ENCODE data around the gene DHX30. TPM values are rescaled to one million over a fixed set of nuclear protein-coding genes. Genes with fewer than 3 reads are reported as not detected.
A peak's percentile ranks its signal among the peaks of the same experiment; 100 is the strongest.

The DHX30 gene
- total and polyA plus RNA-seq, 2 donors (not counting 1 experiment from before 2014, with no cell fraction given): 27.4 to 47.1 TPM

DNA sequence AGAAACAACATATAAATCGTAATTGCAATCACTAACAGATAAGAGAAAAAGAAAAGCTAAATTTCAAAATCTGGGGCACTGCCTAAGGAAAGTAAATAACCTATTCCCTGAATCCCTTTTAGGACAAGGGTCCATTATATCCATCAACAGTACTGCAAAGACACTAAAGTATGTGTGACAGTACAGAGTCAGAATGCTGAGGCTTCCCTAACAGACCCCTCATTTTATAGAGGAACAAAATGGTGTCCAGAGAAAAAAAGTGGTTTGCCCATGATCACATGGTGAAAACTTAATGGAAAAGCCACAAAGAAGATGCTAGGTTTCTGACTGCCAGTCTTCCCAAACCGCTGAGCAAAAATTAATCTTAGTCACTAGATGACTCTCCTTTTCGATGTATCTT, 93.8 kb downstream of the DHX30 start:
- Histone ChIP-seq H3K9me3 (ENCODE audit: control insufficient read depth, insufficient read depth, low read depth, low read length) (no peaks in the 10 kb centered on the region), H3K27me3 (ENCODE audit: control insufficient read depth, insufficient read depth, low read length) (no peaks in the 10 kb centered on the region), H2AFZ (ENCODE audit: low read length) (no peak overlapping the region), H3K27ac (ENCODE audit: insufficient read depth, low read length) (no peak overlapping the region), H3K79me2 (ENCODE audit: control insufficient read depth, insufficient read depth, low read length) (no peaks in the 10 kb centered on the region), H3K4me2 (ENCODE audit: extremely low read depth, insufficient read depth, low read length) (no peak overlapping the region), H3K4me1 (ENCODE audit: control insufficient read depth, extremely low read depth, insufficient read depth, low read length) (no peaks in the 10 kb centered on the region), H3K36me3 (ENCODE audit: control insufficient read depth, insufficient read depth, low read length) (peaks cover 2% of the 10 kb centered on the region), H3K4me3 (replicated peaks in 1 of 4; ENCODE audit: control extremely low read depth in 1 of 4, insufficient read depth in 1 of 4, low read depth in 3 of 4, low read length in 4 of 4) (no peak overlapping the region), H4K20me1 (ENCODE audit: control insufficient read depth, extremely low read depth, insufficient read depth, low read length) (no peaks in the 10 kb centered on the region), H3K9ac (ENCODE audit: insufficient read depth, low read length) (no peak overlapping the region)
- no peak for DNase-seq (ENCODE audit: low read depth in 2 of 2)
- TF ChIP-seq EZH2 (IDR thresholded peaks at IDR 0.05; ENCODE audit: low read length, missing control alignments) (no peak), CTCF (conservative IDR thresholded peaks at IDR 0.05 in 1 of 2, IDR thresholded peaks at IDR 0.05 in 1 of 2; ENCODE audit: low read depth in 1 of 2, low read length in 2 of 2) (no peak)

GRCh38 chr3:47897954-47898353, 95.0 kb downstream of the DHX30 start:
- no peak for DNase-seq (ENCODE audit: low read depth in 2 of 2)
- Histone ChIP-seq H3K27ac (ENCODE audit: insufficient read depth, low read length) (no peak overlapping the region), H4K20me1 (ENCODE audit: control insufficient read depth, extremely low read depth, insufficient read depth, low read length) (no peaks in the 10 kb centered on the region), H3K4me3 (replicated peaks in 1 of 4; ENCODE audit: control extremely low read depth in 1 of 4, insufficient read depth in 1 of 4, low read depth in 3 of 4, low read length in 4 of 4) (no peak overlapping the region), H3K36me3 (ENCODE audit: control insufficient read depth, insufficient read depth, low read length) (peaks cover 3% of the 10 kb centered on the region), H3K9ac (ENCODE audit: insufficient read depth, low read length) (no peak overlapping the region), H3K79me2 (ENCODE audit: control insufficient read depth, insufficient read depth, low read length) (no peaks in the 10 kb centered on the region), H2AFZ (ENCODE audit: low read length) (no peak overlapping the region), H3K9me3 (ENCODE audit: control insufficient read depth, insufficient read depth, low read depth, low read length) (no peaks in the 10 kb centered on the region), H3K4me1 (ENCODE audit: control insufficient read depth, extremely low read depth, insufficient read depth, low read length) (no peaks in the 10 kb centered on the region), H3K4me2 (ENCODE audit: extremely low read depth, insufficient read depth, low read length) (no peak overlapping the region), H3K27me3 (ENCODE audit: control insufficient read depth, insufficient read depth, low read length) (no peaks in the 10 kb centered on the region)
- TF ChIP-seq EZH2 (IDR thresholded peaks at IDR 0.05; ENCODE audit: low read length, missing control alignments) (no peak), CTCF (conservative IDR thresholded peaks at IDR 0.05 in 1 of 2, IDR thresholded peaks at IDR 0.05 in 1 of 2; ENCODE audit: low read depth in 1 of 2, low read length in 2 of 2) (no peak)

GRCh38 chr3:47899495-47900108, 96.7 kb downstream of the DHX30 start:
- H3K4me3 ChIP-seq (replicated peaks in 1 of 4; ENCODE audit: control extremely low read depth in 1 of 4, insufficient read depth in 1 of 4, low read depth in 3 of 4, low read length in 4 of 4): no peak overlapping the region
- no peaks in the 10 kb centered on the region for H4K20me1 ChIP-seq (ENCODE audit: control insufficient read depth, extremely low read depth, insufficient read depth, low read length)
- no peak overlapping the region for H3K27ac ChIP-seq (ENCODE audit: insufficient read depth, low read length)
- no peak overlapping the region for H3K9ac ChIP-seq (ENCODE audit: insufficient read depth, low read length)
- H3K36me3 ChIP-seq (ENCODE audit: control insufficient read depth, insufficient read depth, low read length): peaks cover 3% of the 10 kb centered on the region
- H3K9me3 ChIP-seq (ENCODE audit: control insufficient read depth, insufficient read depth, low read depth, low read length): no peaks in the 10 kb centered on the region
- H3K27me3 ChIP-seq (ENCODE audit: control insufficient read depth, insufficient read depth, low read length): no peaks in the 10 kb centered on the region
- TF ChIP-seq EZH2 (IDR thresholded peaks at IDR 0.05; ENCODE audit: low read length, missing control alignments) (no peak), CTCF (conservative IDR thresholded peaks at IDR 0.05 in 1 of 2, IDR thresholded peaks at IDR 0.05 in 1 of 2; ENCODE audit: low read depth in 1 of 2, low read length in 2 of 2) (no peak)
- H3K79me2 ChIP-seq (ENCODE audit: control insufficient read depth, insufficient read depth, low read length): no peaks in the 10 kb centered on the region
- DNase-seq (ENCODE audit: low read depth in 2 of 2): peak in 1 of 2 donors; percentile 42
- H3K4me1 ChIP-seq (ENCODE audit: control insufficient read depth, extremely low read depth, insufficient read depth, low read length): no peaks in the 10 kb centered on the region
- H2AFZ ChIP-seq (ENCODE audit: low read length): no peak overlapping the region
- H3K4me2 ChIP-seq (ENCODE audit: extremely low read depth, insufficient read depth, low read length): no peak overlapping the region

Other genes starting within 250 kb of the DHX30 start
- under 0.01 and 0.17 TPM in 2 replicates for gene CSPG5, start 224.3 kb upstream of the DHX30 start, total RNA-seq
- gene CSPG5, start 224.3 kb upstream of the DHX30 start, polyA plus RNA-seq: 0.02 TPM in 1 of 2 replicates, not detected in the other
- gene SMARCC1, start 21.2 kb upstream of the DHX30 start, total RNA-seq: 23.1 and 27.0 TPM in 2 replicates
- gene SMARCC1, start 21.2 kb upstream of the DHX30 start, polyA plus RNA-seq: 23.6 and 31.1 TPM in 2 replicates
- gene MAP4, start 213.3 kb downstream of the DHX30 start, total RNA-seq: 81.7 and 152 TPM in 2 replicates
- 243 and 256 TPM in 2 replicates for gene MAP4, start 213.3 kb downstream of the DHX30 start, polyA plus RNA-seq

Data from fibroblast of lung (primary cell).